H9 (cell line): Measurements from ENCODE around the gene CHCHD6. TPM values are rescaled to one million over a fixed set of nuclear protein-coding genes. Genes with fewer than 3 reads are reported as not detected.

ENCODE experiments used
- DNase-seq: peaks from one replicate; pipeline ENCODE4 v3.0.0-alpha.2; 2017
- H2AFZ ChIP-seq: one replicate; pipeline ENCODE4 v1.6.1; 2013; ENCODE audit warnings: mild to moderate bottlenecking, low read length, control low read depth, moderate library complexity
- H2AK5ac ChIP-seq: 2 replicates; pipeline ENCODE4 v1.6.1; 2013; ENCODE audit warnings: low read length, control low read depth, mixed read lengths; ENCODE audit not compliant: insufficient read length
- H2BK120ac ChIP-seq: one replicate; pipeline ENCODE4 v1.6.1; 2013; ENCODE audit warnings: low read depth, mild to moderate bottlenecking, low read length, control low read depth, inconsistent platforms; ENCODE audit not compliant: poor library complexity, severe bottlenecking
- H2BK12ac ChIP-seq: 2 replicates; pipeline ENCODE4 v1.6.1; 2013; ENCODE audit warnings: low read length, control low read depth, mixed read lengths, low read depth; ENCODE audit not compliant: insufficient read length
- H2BK15ac ChIP-seq: 2 replicates; pipeline ENCODE4 v1.6.1; 2013; ENCODE audit warnings: low read depth, low read length, control low read depth
- H2BK20ac ChIP-seq: one replicate; pipeline ENCODE4 v1.6.1; 2013; ENCODE audit warnings: low read depth, mild to moderate bottlenecking, low read length, control low read depth, inconsistent platforms; ENCODE audit not compliant: poor library complexity, severe bottlenecking
- H2BK5ac ChIP-seq: 2 replicates; pipeline ENCODE4 v1.6.1; 2013; ENCODE audit warnings: low read length, control low read depth, mixed read lengths; ENCODE audit not compliant: insufficient read length
- H3K14ac ChIP-seq: 2 replicates; pipeline ENCODE4 v1.6.1; 2013; ENCODE audit warnings: low read length, control low read depth; ENCODE audit not compliant: insufficient read depth
- H3K18ac ChIP-seq: 2 replicates; pipeline ENCODE4 v1.6.1; 2013; ENCODE audit warnings: low read depth, mild to moderate bottlenecking, mixed read lengths, low read length, control low read depth; ENCODE audit not compliant: insufficient read length
- H3K23ac ChIP-seq: 2 replicates; pipeline ENCODE4 v1.6.1; 2013; ENCODE audit warnings: low read length, control low read depth, mixed read lengths, low read depth; ENCODE audit not compliant: insufficient read length
- H3K23me2 ChIP-seq: 2 replicates; pipeline ENCODE4 v1.6.1; 2013; ENCODE audit warnings: low read depth, mild to moderate bottlenecking, mixed read lengths, low read length, control low read depth; ENCODE audit not compliant: insufficient read length, poor library complexity, severe bottlenecking
- H3K27ac ChIP-seq: 2 replicates; pipeline ENCODE4 v1.5.1; 2013; ENCODE audit warnings: low read length, control low read depth, mixed read lengths, low read depth; ENCODE audit not compliant: insufficient read length
- H3K27me3 ChIP-seq: 2 replicates; pipeline ENCODE4 v1.6.1; 2013; ENCODE audit warnings: low read length, control low read depth, inconsistent platforms; ENCODE audit not compliant: insufficient read depth
- H3K4ac ChIP-seq: 2 replicates; pipeline ENCODE4 v1.6.1; 2013; ENCODE audit warnings: low read depth, mild to moderate bottlenecking, control low read depth, inconsistent platforms, low read length, moderate library complexity
- H3K4me1 ChIP-seq: 2 replicates; pipeline ENCODE4 v1.6.1; 2013; ENCODE audit warnings: low read length, control low read depth, inconsistent platforms; ENCODE audit not compliant: insufficient read depth
- H3K4me2 ChIP-seq: 2 replicates; pipeline ENCODE4 v1.6.1; 2013; ENCODE audit warnings: low read length, control low read depth, mixed read lengths; ENCODE audit not compliant: insufficient read length, insufficient read depth
- H3K56ac ChIP-seq: 2 replicates; pipeline ENCODE4 v1.6.1; 2013; ENCODE audit warnings: low read depth, mild to moderate bottlenecking, mixed read lengths, low read length, control low read depth; ENCODE audit not compliant: insufficient read length
- H3K79me1 ChIP-seq: 2 replicates; pipeline ENCODE4 v1.6.1; 2013; ENCODE audit warnings: low read depth, mild to moderate bottlenecking, moderate library complexity, low read length, control low read depth, inconsistent platforms; ENCODE audit not compliant: insufficient read depth, poor library complexity, severe bottlenecking
- H3K79me2 ChIP-seq: 2 replicates; pipeline ENCODE4 v1.6.1; 2013; ENCODE audit warnings: low read length, control low read depth, inconsistent platforms; ENCODE audit not compliant: insufficient read depth
- H3K9ac ChIP-seq: 2 replicates; pipeline ENCODE4 v1.6.1; 2013; ENCODE audit warnings: low read length, control low read depth, mixed read lengths; ENCODE audit not compliant: insufficient read length; ENCODE audit errors: extremely low read depth
- H3K9me3 ChIP-seq: one replicate; pipeline ENCODE4 v1.6.1; 2013; ENCODE audit warnings: low read depth, low read length, inconsistent platforms; ENCODE audit not compliant: control insufficient read depth
- H3T11ph ChIP-seq: one replicate; pipeline ENCODE4 v1.6.1; 2013; ENCODE audit warnings: mild to moderate bottlenecking, low read length, control low read depth, inconsistent platforms
- H4K20me1 ChIP-seq: one replicate; pipeline ENCODE4 v1.6.1; 2013; ENCODE audit not compliant: control insufficient read depth, insufficient read length, insufficient read depth
- H4K5ac ChIP-seq: 2 replicates; pipeline ENCODE4 v1.6.1; 2013; ENCODE audit warnings: low read depth, mild to moderate bottlenecking, mixed read lengths, low read length, control low read depth; ENCODE audit not compliant: insufficient read length
- H4K8ac ChIP-seq: replicated peaks from 2 replicates; pipeline ENCODE4 v1.6.1; 2013; ENCODE audit warnings: low read length, control low read depth, mixed read lengths, low read depth; ENCODE audit not compliant: insufficient read length
- H4K91ac ChIP-seq: 2 replicates; pipeline ENCODE4 v1.6.1; 2013; ENCODE audit warnings: low read depth, mild to moderate bottlenecking, moderate library complexity, mixed read lengths, low read length, control low read depth; ENCODE audit not compliant: insufficient read length
- H3K27ac Mint-ChIP-seq, 3 experiments: 2 replicates in 2 of 3; 3 replicates in 1 of 3; pipeline ENCODE4 v1.8.0; 2020 to 2021; ENCODE audit warnings: mixed read lengths in 3 of 3, mild to moderate bottlenecking in 1 of 3, moderate library complexity in 1 of 3
- H3K27me3 Mint-ChIP-seq: 2 replicates; pipeline ENCODE4 v1.8.0; 2021; ENCODE audit warnings: low read depth, mild to moderate bottlenecking, moderate library complexity, mixed read lengths
- H3K36me3 Mint-ChIP-seq, 3 experiments: 2 replicates in 2 of 3; 3 replicates in 1 of 3; pipeline ENCODE4 v1.8.0; 2020 to 2021; ENCODE audit warnings: low read depth in 3 of 3, mixed read lengths in 3 of 3; ENCODE audit not compliant: insufficient read depth in 1 of 3
- H3K4me1 Mint-ChIP-seq, 2 experiments: 2 replicates each; pipeline ENCODE4 v1.8.0; 2020; ENCODE audit warnings: mixed read lengths in 2 of 2
- H3K4me3 Mint-ChIP-seq, 2 experiments: 2 replicates in 1 of 2; 3 replicates in 1 of 2; pipeline ENCODE4 v1.8.0; 2020 to 2021; ENCODE audit warnings: mild to moderate bottlenecking in 2 of 2, mixed read lengths in 2 of 2, moderate library complexity in 1 of 2
- H3K9me3 Mint-ChIP-seq, 2 experiments: 2 replicates in 1 of 2; 3 replicates in 1 of 2; pipeline ENCODE4 v1.8.0; 2020; ENCODE audit warnings: mild to moderate bottlenecking in 2 of 2, mixed read lengths in 2 of 2, moderate library complexity in 1 of 2
- WGBS: extraction: QIAGEN DNeasy Blood & Tissue Kit; methylation state at CpG from one replicate; pipeline ENCODE4 v1.1.7; 2013; ENCODE audit warnings: missing lambda C conversion rate, low lambda C conversion rate, mixed read lengths; ENCODE audit not compliant: insufficient read length; ENCODE audit errors: extremely low coverage; 5-methylcytosine and 5-hydroxymethylcytosine counted together
- total RNA-seq: library from RNA; stranded (reverse); gene quantifications from 2 replicates; pipeline ENCODE4 v1.2.1, GENCODE V29; 2021
- TF ChIP-seq, protein P1 (sequence below): fragments of 200-600 bp; sonication (generic); conservative IDR thresholded peaks from 3 replicates; pipeline ENCODE4 v1.8.0; 2021; ENCODE audit warnings: antibody characterized with exemption, mild to moderate bottlenecking

CHCHD6 gene
- total RNA-seq, 1 experiment from 2014 or later: 34.2 TPM

DNA sequence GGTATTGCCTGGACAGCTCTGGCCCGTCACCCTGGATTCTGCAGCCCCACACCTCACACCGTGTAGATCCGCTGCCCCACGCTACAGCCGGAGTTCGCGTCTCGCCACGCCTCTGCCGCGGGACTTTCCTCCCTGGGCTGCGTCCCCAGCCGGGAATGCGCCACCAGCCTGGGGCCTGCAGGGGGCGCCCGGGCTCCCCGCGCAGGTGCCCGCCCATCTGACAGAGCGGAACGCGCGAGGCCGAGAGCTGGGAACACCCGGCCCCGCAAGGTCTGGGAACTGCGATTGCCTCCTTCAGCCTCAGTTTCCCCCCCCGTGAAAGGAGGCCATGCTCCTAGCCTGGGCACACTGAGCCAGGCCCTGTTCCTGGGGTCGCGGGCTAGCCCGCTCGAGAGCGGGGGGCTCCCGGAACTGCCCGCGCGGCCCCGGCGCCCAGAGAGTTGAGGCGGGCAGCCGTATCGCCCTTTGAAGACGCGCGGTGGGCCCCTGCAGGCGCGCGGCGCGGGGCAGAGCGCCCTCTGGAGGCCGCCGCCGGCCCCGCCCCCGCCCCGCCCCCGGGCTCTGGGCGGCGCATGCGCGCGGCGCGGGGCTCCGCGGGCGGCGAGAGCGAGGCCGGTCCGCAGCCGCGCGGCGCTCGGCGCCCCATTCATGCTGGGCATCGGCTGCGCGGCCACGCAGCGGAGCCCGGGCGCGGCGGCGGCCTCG is 278.6 kb downstream of the CHCHD6 start, which contains the start of gene PLXNA1:
TSS of gene PLXNA1 (plus strand) at position 645 of the 705 bp plus-strand sequence. CDS start 5,479 bp downstream, outside the sequence.
- DNase-seq: peak; percentile 86

More for the DNA sequence above, 278.6 kb downstream of the CHCHD6 start, which contains the start of gene PLXNA1:
- TF ChIP-seq, protein P1, sequence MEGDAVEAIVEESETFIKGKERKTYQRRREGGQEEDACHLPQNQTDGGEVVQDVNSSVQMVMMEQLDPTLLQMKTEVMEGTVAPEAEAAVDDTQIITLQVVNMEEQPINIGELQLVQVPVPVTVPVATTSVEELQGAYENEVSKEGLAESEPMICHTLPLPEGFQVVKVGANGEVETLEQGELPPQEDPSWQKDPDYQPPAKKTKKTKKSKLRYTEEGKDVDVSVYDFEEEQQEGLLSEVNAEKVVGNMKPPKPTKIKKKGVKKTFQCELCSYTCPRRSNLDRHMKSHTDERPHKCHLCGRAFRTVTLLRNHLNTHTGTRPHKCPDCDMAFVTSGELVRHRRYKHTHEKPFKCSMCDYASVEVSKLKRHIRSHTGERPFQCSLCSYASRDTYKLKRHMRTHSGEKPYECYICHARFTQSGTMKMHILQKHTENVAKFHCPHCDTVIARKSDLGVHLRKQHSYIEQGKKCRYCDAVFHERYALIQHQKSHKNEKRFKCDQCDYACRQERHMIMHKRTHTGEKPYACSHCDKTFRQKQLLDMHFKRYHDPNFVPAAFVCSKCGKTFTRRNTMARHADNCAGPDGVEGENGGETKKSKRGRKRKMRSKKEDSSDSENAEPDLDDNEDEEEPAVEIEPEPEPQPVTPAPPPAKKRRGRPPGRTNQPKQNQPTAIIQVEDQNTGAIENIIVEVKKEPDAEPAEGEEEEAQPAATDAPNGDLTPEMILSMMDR: peak; percentile 99
- peaks cover 12 to 31% of the 10 kb centered on the region in 2 experiments for H3K4me1 Mint-ChIP-seq
- Histone ChIP-seq H4K8ac (no peak within 1 kb of the TSS), H2AK5ac (no peak within 1 kb of the TSS), H2BK12ac (no peak within 1 kb of the TSS), H3K9ac (no peak within 1 kb of the TSS), H3K79me2 (peaks cover 6% of the 10 kb centered on the region; the same call in 1 of the 2 replicates), H2BK20ac (no peak within 1 kb of the TSS), H2AFZ (no peak within 1 kb of the TSS), H4K5ac (no peak within 1 kb of the TSS), H3K14ac (peak within 1 kb of the TSS; percentile 61), H3K4me1 (no peaks in the 10 kb centered on the region), H2BK15ac (0 out of 2 replicates have a peak within 1 kb of the TSS, but pooled peaks have one; percentile 49), H2BK5ac (no peak within 1 kb of the TSS), H3K18ac (peak within 1 kb of the TSS; percentile 83), H3T11ph (no peak within 1 kb of the TSS), H3K27ac (no peak within 1 kb of the TSS), H3K9me3 (no peaks in the 10 kb centered on the region), H3K4me2 (peak within 1 kb of the TSS; percentile 49), H2BK120ac (peak within 1 kb of the TSS; percentile 57), H3K27me3 (no peaks in the 10 kb centered on the region), H3K56ac (no peak within 1 kb of the TSS), H3K23me2 (no peaks in the 10 kb centered on the region), H4K91ac (no peak within 1 kb of the TSS), H4K20me1 (no peaks in the 10 kb centered on the region), H3K4ac (no peak within 1 kb of the TSS), H3K79me1 (no peaks in the 10 kb centered on the region), H3K23ac (no peak within 1 kb of the TSS)
- no CpG with 5 or more reads among the region's 89 CpGs for WGBS
- no peak within 1 kb of the TSS for H3K27ac Mint-ChIP-seq
- H3K36me3 Mint-ChIP-seq: no peaks in the 10 kb centered on the region; a peak in 1 of 7 replicates
- no peaks in the 10 kb centered on the region for H3K9me3 Mint-ChIP-seq
- peaks cover 24% of the 10 kb centered on the region for H3K27me3 Mint-ChIP-seq
- peak within 1 kb of the TSS; percentile 68 to 81 for H3K4me3 Mint-ChIP-seq
